AG04449 (cell line): Measurements from ENCODE around the gene PCLO.

ENCODE experiments used
- CTCF ChIA-PET: fragments of 350-600 bp; formaldehyde crosslinking; extraction: SDS; loops from one replicate; lab custom pipeline; 2021; ENCODE audit warnings: antibody characterized with exemption; lab: Yijun Ruan, JAX
- POLR2A ChIA-PET: fragments of 400-600, 350-600 bp; formaldehyde crosslinking; extraction: SDS; loops from one replicate; lab custom pipeline; 2020; ENCODE audit warnings: antibody characterized with exemption, inconsistent platforms; lab: Yijun Ruan, JAX
- DNase-seq: peaks from one replicate; pipeline ENCODE4 v3.0.0-alpha.2; 2010; ENCODE audit warnings: low read depth, low spot score
- H3K4me3 ChIP-seq: 2 replicates; pipeline ENCODE4 v1.5.1; 2011; ENCODE audit warnings: low read depth, mild to moderate bottlenecking, control low read depth, low read length
- CTCF ChIP-seq: IDR thresholded peaks from one replicate; pipeline ENCODE4 v1.5.1; 2011; ENCODE audit warnings: mild to moderate bottlenecking, moderate library complexity, low read length, control low read depth, inconsistent platforms; ENCODE audit not compliant: insufficient read depth; ENCODE audit errors: missing control alignments

Gene PCLO

GRCh38 chr7:82732677-82733076 lies 430.0 kb downstream of the PCLO start:
- ChIA-PET CTCF (interaction anchor here (0.6 to 5.3 kb wide), 2 partner anchors 8 to 1263 kb away, joined by 3 to 37 read pairs; no protein-coding TSS in a partner anchor), POLR2A (no interaction called here)
- TF ChIP-seq CTCF, result no peak
- DNase-seq, result no peak
- H3K4me3 ChIP-seq, result no peak overlapping the region

GRCh38 chr7:82729172-82730030 lies 433.3 kb downstream of the PCLO start:
- POLR2A ChIA-PET, result no interaction called here
- no peak for DNase-seq
- TF ChIP-seq CTCF, result peak; percentile 41
- CTCF ChIA-PET, result interaction anchor here (0.6 to 5.3 kb wide), 42 partner anchors 9 to 1347 kb away, joined by 3 to 57 read pairs (median 5); no protein-coding TSS in a partner anchor
- no peak overlapping the region for H3K4me3 ChIP-seq

GRCh38 chr7:82726038-82726800 lies 436.5 kb downstream of the PCLO start:
- ChIA-PET CTCF (interaction anchor here (1.1 kb wide), 1 partner anchor 1243 kb away, joined by 5 read pairs; no protein-coding TSS in a partner anchor), POLR2A (no interaction called here)
- TF ChIP-seq CTCF, result no peak
- H3K4me3 ChIP-seq, result no peak overlapping the region
- DNase-seq, result no peak

- ChIA-PET POLR2A (no interaction called here), CTCF (interaction anchor here (0.9 to 2.8 kb wide), 8 partner anchors 9 to 1240 kb away, joined by 3 to 15 read pairs (median 8); no protein-coding TSS in a partner anchor)
- DNase-seq, result no peak
- no peak for TF ChIP-seq CTCF
- H3K4me3 ChIP-seq, result no peak overlapping the region
These were observed 439.3 kb downstream of the PCLO start for GRCh38 chr7:82723411-82723810.

GRCh38 chr7:82722946-82723345 lies 439.7 kb downstream of the PCLO start:
- DNase-seq, result no peak
- CTCF ChIA-PET, result interaction anchor here (0.9 to 2.8 kb wide), 7 partner anchors 9 to 1240 kb away, joined by 3 to 15 read pairs (median 8); no protein-coding TSS in a partner anchor

More at GRCh38 chr7:82722946-82723345, 439.7 kb downstream of the PCLO start:
- H3K4me3 ChIP-seq, result no peak overlapping the region
- POLR2A ChIA-PET, result no interaction called here
- TF ChIP-seq CTCF, result no peak
